RPMI7951 (cell line): ENCODE results near the gene ADPRHL1. TPM values are rescaled to one million over a fixed set of nuclear protein-coding genes. Genes with fewer than 3 reads are reported as not detected.
"Not testable (repeated sequence)": the region's sequence is repeated elsewhere in the genome, so short reads cannot be mapped to it uniquely, and the experiment has no call there.

Experiments used
- DNase-seq: peaks from one replicate; pipeline ENCODE4 v3.0.0-alpha.2; 2012; ENCODE audit warnings: low read depth
- total RNA-seq: library from RNA; depleted of rRNA; stranded (reverse); fragments of >200 nt; shearing (Covaris generic); gene quantifications from 2 replicates; pipeline ENCODE4 v1.2.3, GENCODE V29; 2014

ADPRHL1 gene
- total RNA-seq, 1 experiment from 2014 or later, result not detected

DNA sequence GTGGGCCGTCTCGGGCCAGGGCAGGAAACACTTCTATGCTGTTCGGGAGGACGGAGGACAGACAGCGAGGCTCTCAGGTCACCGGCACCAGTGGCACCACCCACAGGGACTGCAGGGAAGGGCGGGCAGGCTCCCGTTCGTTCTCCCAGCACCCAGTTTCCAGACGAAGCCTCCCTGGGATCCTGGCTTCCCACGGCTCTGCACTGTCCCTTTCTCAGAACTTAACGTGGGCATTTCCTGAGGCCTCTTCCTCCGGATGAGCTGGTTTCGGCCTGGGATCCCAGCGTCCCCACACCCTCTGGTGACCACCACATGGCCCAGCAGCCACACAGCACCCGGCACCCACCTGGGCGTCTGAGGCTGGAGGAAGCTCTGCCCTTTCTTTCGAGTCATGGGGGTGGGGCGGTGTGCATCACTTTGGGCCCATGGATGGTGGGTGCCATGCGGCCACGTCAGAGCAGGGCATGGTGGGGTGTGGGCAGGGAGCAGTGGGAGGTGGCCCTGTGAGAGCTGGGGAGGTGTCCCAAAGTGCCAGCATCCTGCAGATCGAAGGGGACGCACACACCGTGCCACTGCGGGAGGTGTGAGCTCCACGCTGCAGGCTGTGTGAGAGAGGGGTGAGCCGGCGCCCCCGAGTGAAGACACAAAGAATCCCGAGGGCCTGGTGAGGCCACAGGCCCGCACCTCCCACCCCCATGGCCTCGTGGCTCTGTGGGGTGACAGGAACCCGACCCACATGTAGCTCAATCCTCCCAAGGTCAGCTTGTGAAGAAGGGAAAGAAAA lies 50.6 kb downstream of the ADPRHL1 start:
- no peak for DNase-seq

DNA sequence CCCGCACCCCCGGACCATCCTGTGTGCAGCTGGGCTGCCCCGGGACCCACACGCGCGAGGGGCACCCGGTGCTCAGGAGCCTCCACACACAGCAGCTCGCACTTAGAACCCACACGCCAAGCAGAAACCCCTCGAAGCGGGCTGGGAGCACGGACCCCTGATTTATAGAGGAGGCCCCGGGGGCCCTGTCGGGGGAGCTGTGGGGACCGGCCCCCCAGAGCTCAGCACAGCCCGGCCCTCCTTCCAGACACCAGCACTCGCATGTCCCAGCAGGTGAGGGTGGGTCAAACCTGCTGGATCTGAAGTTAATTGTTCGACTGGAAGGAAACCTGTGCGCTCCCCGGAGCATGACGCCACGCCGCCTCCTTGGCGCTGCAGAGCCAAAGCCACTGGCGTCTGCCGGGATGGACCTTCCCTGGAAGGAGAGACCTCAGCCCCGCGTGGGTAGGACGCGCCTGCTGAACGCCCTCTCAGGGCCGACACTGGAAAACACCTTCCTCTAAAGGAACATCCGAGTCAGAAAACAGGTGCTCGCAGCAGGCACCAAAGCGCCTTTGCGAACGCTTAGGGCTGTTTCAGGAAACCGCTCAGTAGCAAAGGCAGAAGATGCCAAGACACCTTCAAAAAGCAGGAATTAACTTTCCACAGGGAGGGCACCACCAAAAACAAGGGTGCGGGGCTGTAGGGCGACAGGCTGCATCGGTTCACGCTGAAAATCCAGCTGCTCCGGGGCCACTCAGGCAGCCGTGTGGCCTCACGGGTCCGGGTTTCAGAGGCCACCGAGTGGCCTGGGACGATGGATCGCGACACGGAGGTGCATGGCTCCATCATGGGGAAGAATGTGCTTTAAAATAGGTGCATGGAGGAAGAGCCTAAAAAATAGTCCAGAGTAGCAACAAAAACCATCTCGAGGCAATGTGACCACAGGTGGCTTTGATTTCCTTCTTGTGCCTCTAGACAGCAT lies 51.6 kb downstream of the ADPRHL1 start:
- DNase-seq, result no peak

DNA sequence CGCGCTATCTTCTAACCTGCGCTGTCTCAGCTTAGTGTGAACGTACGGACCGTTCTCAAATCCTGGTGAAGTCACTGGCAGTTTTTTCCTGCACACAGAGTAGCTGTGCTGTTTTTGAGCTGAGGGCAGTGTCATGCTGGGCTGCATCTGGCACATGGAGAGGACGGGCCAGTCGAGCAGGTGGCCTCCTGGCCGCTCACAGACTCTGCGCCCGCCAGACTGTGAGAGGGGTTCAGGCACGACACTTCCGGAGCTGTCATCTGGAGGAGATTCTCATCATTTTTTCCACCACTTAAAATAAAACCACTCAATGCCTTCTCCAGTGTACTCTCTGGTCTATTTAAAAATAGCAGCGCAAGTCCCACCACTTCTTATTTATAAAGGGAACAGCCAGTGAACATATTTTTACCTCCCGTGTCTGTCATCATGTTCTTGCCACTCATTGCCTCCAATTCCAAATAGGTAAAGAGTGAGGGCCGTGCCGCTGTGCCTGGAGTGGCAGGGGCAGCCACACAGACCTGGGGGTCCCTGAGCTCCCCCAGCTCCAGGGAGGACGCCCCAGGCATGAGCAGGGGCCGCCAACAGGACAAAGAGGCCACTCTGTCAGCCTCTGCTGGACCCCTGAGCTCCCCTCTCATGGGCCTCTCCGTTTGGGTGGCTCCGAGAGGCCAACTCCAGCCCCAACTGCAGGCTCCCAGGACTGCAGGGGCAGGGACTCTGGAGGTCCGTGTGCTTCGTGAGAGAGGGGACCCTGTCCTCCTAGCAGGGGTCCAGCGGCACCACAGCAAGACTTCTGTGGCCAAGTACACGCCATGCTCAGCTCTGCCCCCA lies 52.5 kb downstream of the ADPRHL1 start:
- DNase-seq, result no peak

DNA sequence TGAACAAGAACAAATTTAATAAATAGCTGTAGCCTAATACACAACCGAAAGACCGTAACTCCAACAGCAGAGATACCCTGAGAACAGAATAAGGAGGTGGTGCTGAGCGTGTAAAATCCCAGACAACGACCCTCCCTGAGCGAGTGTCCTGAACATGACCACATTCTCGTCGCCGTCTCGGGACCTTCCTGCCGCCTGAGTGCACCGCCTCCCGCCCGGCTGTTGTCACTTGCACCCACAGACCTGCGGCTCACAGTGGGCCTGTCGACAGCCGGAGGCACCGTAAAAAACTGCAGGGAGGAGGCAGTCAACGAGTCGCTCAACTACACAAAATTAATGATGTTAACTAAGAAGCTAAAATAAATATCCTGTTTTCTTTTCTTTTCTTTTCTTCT lies 53.5 kb downstream of the ADPRHL1 start:
- DNase-seq, result no peak

DNA sequence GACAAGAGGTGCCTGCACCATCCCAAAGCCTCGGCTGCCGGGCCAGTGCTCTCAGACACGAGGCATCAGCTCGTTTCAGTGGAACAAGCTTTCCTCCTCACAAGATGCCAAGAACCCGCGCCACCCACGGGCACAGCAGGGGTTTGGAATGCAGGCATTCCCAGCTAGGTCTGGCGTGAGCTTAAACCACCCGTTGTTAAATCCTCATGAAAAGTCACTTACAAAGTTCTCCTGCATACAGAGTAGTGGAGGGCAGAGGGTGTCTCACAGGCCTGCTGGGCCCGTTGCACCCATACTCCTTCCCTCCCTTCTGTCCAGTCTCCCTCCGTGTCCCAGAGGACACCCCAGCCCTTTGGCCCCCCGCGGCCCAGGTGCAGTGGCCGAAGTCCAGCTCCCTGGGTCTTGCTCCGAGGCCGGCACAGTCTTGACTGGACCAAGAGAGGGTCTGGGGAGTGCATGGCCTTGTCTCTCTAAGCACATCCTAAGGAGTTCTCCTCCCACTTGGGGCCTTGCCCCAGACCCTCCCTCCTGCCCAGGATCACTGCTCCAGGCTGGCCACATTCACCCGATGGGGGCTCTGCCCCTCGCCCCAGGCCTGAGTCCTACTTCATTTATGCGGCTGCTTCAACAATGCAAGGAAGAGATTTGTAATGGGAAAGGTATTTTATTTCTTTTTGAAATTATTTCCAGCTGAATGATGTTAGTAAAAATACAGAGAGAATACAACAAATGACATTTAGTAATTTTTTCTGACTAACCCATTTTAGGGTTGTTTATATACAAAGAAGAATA lies 54.1 kb downstream of the ADPRHL1 start:
- DNase-seq, result no peak

DNA sequence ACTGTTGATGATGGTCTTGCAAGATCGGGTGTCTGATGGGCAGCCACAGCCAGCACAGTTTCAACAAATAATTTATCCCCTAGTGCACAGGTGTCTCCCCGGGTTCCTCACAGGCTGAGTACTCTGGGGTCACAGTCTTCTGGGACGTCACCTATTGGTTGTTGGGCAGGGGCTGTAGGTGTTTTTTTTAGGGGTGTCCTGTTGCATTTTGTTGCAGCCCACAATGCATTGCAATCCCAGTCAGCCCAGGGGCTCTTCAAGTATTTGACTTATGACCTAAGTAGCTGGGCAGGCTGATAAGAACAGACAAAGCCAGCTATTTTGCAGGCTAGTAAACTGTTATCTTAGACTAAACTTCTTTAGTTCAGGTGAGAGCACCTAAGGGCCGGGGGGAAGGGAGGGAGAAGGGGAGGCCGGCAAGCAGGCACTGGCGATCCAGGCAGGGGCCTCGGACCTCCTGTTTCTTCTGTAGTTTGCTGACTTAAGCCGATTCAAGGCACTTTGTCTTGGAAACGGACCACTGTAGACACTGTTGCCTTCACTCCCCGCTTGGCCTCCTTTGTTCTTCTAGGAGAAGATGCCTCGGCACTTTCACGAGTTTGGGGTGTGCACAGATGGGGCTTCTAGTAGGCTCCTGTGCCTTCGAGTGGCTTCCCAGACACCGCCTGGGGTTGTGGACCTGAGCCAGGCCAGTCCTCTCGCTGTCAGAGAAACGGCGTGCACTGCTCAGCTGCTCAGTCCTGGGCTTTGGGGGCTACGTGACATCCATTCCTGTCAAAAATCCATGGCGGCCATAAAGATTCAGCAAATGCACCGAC lies 55.5 kb downstream of the ADPRHL1 start:
- DNase-seq, result no peak

DNA sequence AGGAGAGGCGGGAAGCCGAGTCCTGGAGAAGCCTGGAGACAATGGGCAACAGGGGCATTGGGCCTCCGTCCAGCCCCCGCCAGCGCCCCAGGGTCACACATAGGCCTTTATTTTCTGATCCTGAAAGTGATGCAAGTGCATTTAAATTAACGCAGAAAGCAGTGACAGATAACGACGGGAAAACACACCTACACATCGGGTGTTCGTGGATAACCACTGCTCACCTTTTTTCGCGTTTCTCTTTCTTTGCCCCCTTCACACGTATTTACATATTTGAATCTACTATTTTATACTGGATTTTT lies 59.0 kb downstream of the ADPRHL1 start:
- DNase-seq, result no peak

DNA sequence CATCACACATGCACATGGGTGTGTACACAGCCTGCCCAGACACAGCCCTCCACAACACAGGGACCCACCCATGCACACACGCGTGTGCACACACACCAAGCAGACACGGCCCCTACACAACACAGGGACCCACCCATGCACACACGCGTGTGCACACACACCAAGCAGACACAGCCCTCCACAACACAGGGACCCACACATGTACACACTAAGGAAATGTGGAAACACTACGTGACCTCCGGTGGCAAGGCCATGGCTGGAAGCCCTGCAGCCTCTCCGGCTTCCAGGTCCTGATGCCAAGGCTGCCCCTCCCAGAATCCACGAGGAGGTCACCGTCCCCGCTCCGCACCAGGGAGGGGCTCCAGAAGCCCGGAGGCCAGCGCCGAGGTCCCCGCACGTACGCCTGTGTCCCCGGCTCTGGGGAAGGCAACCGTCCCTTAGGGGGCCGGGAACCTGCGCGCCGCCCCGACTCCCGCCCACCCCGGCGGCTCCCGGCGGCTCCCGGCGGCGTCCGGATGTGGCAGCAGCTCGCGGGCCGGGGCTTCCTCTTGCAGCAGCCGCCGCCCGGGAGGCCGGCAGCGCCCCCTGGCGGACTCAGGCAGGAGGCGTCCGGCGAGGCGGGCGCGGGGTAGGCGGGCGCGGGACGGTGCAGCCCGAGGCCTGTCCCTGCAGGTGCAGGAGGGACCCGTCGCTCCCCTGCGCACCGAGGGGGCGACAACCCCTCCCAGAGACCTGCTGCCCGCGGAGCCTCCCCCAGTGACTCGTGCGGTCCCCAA lies 59.5 kb downstream of the ADPRHL1 start:
- peak; percentile 57 for DNase-seq

DNA sequence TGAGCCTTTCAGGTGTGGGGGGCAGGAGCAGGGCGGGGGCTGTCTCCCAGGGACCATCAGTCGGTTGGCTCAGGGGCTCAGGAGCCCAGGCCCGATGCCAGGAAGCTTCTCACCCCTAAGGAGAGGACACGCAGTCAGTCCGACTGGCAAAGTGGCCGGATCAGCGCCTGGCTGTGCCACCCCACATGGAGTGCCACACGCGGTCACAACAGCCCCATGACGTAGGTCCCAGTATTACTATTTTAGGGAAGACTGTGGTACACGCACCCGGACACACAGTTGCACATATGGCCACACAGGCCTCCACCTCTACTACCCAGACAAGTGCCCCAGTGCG lies 60.1 kb downstream of the ADPRHL1 start:
- no peak for DNase-seq

DNA sequence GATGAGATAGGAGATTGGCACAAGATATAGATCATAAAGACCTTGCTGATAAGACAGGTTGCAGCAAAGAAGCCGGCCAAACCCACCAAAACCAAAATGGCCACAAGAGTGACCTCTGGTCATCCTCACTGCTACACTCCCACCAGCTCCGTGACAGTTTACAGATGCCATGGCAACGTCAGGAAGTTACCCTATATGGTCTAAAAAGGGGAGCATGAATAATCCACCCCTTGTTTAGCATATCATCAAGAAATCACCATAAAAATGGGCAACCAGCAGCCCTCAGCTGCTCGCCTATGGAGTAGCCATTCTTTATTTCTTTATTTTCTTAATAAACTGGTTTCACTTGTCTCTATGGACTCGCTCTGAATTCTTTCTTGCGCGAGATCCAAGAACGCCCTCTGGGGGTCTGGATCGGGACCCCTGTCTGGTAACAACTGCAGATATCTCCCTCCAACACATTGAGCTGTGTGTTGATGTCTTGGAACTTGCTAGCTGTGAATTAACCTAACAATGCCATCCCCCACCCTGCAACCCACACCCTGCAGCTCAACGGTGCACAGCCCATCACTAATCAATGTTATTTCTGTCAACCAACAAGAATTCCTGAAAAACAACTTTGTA lies 62.3 kb downstream of the ADPRHL1 start:
- no peak for DNase-seq

DNA sequence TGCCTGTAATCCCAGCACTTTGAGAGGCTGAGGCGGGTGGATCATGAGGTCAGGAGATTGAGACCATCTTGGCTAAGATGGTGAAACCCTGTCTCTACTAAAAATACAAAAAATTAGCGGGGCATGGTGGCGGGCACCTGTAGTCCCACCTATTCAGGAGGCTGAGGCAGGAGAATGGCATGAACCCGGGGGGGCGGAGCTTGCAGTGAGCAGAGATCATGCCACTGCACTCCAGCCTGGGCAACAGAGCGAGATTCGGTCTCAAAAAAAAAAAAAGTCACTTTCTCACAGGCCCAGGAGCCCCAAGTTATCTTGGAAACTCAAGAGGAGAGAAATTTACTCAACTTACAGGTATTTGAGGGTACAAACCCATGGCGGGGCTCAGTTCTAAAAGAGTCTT lies 63.7 kb downstream of the ADPRHL1 start:
- DNase-seq, result not testable (repeated sequence)

DNA sequence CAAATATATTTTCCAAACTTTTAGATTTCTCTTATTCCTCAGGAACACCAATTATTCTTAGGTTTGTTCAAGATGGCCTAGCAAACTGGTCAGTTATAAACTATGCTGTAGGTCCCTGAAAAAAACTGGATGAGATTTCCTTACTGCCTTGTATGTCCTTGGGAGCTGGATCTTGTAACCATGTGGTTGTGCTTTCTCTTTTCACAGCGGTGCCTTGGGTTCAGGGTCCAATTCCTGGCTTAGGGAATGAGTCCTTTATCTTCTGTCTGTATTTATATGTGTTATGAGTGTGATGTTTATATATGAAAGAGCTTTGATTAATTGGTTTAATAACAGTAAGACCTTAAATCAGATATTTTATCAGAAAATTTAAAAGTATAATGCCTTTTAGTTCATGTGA lies 65.9 kb downstream of the ADPRHL1 start:
- DNase-seq, result no peak

DNA sequence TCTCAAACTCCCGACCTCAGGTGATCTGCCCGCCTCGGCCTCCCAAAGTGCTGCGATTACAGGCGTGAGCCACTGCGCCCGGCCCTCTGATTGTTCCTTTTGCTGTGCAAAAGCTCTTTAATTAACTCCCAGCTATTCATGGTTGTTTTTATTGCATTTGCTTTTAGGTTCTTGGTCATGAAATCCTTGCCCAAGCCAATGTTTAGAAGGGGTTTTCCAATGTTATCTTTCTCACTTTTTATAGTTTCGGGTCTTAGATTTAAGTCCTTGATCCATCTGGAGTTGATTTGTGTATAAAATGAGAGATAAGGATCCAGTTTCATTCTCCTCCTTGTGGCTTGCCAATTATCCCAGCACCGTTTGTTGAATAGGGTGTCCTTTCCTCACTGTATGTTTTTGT lies 70.2 kb downstream of the ADPRHL1 start:
- peak; percentile 17 for DNase-seq

DNA sequence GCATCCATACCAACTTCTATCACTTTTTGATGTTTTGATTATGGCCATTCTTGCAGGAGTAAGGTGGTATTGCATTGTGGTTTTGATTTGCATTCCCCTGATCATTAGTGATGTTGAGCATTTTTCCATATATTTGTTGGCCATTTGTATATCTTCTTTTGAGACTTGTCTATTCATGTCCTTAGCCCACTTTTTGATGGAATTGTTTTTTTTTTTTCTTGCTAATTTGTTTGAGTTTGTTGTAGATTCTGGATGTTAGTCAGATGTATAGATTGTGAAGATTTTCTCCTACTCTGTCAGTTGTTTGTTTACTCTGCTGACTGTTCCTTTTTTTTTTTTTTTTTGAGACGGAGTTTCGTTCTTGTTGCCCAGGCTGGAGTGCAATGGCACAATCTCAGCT lies 70.7 kb downstream of the ADPRHL1 start:
- not testable (repeated sequence) for DNase-seq

DNA sequence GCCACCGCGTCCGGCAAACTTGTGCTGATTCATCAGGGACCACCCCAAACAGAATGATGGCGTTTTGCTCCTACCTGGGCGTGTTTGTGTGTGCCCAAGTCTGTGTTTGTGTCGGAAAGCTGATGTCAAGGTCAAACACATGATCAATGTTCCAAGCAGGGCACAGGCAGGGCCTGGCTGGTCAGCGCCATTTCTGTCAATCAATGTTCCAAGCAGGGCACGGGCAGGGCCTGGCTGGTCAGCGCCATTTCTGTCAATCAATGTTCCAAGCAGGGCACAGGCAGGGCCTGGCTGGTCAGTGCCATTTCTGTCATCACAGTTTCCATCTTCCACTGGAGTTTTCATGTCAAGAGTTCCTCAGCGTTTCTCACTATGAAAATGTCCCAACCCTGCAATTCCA lies 74.5 kb downstream of the ADPRHL1 start:
- no peak for DNase-seq

DNA sequence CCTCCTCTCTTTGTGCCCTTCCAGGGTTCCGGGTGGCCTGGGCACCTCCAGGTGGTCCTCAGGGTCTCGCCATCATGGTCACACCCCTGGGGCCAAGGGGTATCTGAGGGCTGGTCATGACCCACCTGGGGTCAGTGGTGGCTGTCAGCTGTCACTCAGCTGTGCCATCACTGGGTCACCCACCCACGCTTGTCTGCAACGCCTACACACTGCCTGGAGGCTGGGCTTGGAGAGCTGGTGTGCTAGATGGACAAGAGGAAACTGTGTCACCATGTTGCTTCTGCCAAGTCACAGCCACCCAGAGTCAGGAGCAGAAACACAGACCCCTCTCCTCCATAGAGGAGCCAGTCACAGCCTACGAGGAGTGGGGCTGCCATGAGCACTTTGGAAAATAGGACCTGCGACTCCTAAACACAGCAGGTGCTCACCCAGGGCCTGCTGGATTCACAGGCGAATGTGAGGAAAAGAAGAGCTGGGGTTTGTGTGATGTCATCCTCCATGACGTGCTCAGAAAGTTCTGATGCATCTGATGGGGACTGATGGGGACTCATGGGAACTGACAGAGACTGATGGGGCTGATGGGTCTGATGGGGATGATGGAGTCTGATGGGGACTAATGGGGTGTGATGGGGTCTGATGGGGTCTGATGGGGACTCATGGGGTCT lies 78.6 kb downstream of the ADPRHL1 start:
- no peak for DNase-seq

DNA sequence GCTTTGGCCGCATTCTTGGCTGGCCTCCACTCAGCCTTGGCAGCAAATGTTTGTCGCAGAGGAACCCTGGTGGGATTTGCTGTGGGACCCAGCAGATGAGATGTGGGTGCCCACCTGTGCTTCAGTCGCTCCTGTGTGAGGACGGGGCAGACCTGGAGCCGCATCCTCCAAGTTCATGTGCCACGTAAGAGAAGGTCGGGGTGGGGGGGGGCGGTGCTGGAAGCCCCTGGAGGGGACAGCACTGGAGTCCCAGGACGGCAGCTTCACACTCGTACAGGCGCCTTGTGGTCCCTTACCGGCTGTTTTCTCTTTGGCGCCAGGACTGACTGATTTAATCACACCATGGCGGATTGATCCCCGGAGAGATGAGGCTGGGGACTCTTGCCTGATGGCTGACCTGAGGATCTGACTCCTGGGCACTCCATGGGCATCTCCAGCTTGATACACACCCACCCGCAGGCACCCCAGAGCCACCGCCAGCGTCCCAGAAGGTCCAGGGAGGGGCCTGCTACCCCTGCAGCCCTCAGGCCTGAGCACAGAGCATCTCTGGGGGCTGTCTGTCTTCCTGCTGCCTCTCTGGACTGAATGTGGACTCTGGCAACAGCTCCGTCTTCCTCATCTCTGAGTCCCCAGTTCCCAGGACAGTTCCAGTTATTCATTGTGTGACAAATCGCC lies 79.3 kb downstream of the ADPRHL1 start:
- DNase-seq, result no peak

DNA sequence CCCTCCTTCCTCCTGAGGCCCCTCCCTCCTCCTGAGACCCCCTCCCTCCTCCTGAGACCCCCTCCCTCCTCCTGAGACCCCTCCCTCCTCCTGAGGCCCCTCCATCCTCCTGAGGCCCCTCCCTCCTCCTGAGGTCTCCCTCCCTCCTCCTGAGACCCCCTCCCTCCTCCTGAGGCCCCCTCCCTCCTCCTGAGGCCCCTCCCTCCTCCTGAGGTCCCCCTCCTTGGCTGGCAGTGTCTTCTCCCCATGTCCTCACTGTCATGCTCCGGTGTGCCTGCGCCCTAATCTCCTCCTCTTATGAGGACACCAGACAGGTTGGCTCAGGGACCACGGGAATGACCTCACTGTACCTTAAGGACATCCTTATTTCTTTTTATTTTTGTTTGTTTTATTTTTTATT lies 81.6 kb downstream of the ADPRHL1 start:
- DNase-seq, result not testable (repeated sequence)
